ENCODE measurements around the gene STAP1.
"Not testable (repeated sequence)": the region's sequence is repeated elsewhere in the genome, so short reads cannot be mapped to it uniquely, and the experiment has no call there.

GRCh38 chr4:67524140-67524539 is 34.4 kb upstream of the STAP1 start:
- not testable (repeated sequence) for TF ChIP-seq CSRNP3 (CRISPR knock-in tag; IDR thresholded peaks at IDR 0.05); SNAI2 (CRISPR knock-in tag; IDR thresholded peaks at IDR 0.05); PPARA (CRISPR knock-in tag; IDR thresholded peaks at IDR 0.05; ENCODE audit: borderline replicate concordance); ESRRG (CRISPR knock-in tag; IDR thresholded peaks at IDR 0.05); TCF4 (CRISPR knock-in tag; IDR thresholded peaks at IDR 0.05; ENCODE audit: borderline replicate concordance); PATZ1 (CRISPR knock-in tag; IDR thresholded peaks at IDR 0.05; ENCODE audit: borderline replicate concordance); ZNF8 (CRISPR knock-in tag; IDR thresholded peaks at IDR 0.05); ZFP3 (CRISPR knock-in tag; IDR thresholded peaks at IDR 0.05); RARB (CRISPR knock-in tag; IDR thresholded peaks at IDR 0.05); ZFP30 (CRISPR knock-in tag; IDR thresholded peaks at IDR 0.05); TOX (CRISPR knock-in tag; IDR thresholded peaks at IDR 0.05; ENCODE audit: borderline replicate concordance)
- TF ChIP-seq, protein P1, sequence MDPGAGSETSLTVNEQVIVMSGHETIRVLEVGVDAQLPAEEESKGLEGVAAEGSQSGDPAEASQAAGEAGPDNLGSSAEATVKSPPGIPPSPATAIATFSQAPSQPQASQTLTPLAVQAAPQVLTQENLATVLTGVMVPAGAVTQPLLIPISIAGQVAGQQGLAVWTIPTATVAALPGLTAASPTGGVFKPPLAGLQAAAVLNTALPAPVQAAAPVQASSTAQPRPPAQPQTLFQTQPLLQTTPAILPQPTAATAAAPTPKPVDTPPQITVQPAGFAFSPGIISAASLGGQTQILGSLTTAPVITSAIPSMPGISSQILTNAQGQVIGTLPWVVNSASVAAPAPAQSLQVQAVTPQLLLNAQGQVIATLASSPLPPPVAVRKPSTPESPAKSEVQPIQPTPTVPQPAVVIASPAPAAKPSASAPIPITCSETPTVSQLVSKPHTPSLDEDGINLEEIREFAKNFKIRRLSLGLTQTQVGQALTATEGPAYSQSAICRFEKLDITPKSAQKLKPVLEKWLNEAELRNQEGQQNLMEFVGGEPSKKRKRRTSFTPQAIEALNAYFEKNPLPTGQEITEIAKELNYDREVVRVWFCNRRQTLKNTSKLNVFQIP (CRISPR knock-in tag; IDR thresholded peaks at IDR 0.05; ENCODE audit: borderline replicate concordance, low read depth): not testable (repeated sequence)
- TF ChIP-seq, protein P2, sequence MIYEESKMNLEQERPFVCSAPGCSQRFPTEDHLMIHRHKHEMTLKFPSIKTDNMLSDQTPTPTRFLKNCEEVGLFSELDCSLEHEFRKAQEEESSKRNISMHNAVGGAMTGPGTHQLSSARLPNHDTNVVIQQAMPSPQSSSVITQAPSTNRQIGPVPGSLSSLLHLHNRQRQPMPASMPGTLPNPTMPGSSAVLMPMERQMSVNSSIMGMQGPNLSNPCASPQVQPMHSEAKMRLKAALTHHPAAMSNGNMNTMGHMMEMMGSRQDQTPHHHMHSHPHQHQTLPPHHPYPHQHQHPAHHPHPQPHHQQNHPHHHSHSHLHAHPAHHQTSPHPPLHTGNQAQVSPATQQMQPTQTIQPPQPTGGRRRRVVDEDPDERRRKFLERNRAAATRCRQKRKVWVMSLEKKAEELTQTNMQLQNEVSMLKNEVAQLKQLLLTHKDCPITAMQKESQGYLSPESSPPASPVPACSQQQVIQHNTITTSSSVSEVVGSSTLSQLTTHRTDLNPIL (CRISPR knock-in tag; IDR thresholded peaks at IDR 0.05; ENCODE audit: low read depth): not testable (repeated sequence)

Data from SK-N-SH treated with all-trans-retinoic acid at 6 μM for 48 hours (cell line).